Globus pallidus (tissue), 1 donor: ENCODE measurements around the gene LANCL2.
"Not testable (repeated sequence)": the region's sequence is repeated elsewhere in the genome, so short reads cannot be mapped to it uniquely, and the experiment has no call there.

Source experiments
- DNase-seq: peaks from one replicate; pipeline ENCODE4 v3.0.0-alpha.2; 2015; ENCODE audit warnings: low spot score

The LANCL2 gene

DNA sequence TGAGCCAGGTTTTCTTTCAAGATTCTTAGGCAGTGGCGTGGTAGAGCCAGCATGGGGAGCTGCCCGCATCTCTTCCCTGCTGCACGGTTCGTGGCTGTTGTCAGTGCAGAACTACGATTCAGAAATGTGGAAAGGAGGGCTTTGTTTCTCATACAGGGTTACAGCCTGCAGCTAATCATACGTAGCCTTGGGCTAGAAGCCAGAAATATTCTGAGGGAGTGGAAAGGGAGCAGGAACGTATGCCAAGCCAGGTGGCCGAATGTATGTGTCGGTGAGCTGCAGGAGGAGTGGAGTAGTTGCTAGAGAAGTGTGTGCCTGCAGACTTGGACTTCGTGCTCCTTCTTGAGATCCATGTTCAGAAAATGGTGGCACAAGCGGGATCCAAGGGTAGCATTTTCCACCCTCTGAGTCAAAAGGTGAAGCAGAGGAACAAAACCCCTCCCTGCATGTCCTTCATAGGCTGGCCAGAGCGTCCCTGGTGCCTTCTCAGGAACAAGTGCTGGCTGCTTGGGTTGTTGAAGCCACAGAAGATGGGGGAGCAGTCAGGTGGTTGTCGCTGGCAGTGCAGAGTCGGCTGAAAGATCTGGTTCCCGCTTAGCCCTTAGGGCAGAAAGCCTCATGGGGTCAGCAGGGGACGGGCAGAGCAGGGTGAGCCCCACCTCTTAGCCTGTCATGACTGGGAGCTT, 40.9 kb downstream of the LANCL2 start:
- DNase-seq = no peak

DNA sequence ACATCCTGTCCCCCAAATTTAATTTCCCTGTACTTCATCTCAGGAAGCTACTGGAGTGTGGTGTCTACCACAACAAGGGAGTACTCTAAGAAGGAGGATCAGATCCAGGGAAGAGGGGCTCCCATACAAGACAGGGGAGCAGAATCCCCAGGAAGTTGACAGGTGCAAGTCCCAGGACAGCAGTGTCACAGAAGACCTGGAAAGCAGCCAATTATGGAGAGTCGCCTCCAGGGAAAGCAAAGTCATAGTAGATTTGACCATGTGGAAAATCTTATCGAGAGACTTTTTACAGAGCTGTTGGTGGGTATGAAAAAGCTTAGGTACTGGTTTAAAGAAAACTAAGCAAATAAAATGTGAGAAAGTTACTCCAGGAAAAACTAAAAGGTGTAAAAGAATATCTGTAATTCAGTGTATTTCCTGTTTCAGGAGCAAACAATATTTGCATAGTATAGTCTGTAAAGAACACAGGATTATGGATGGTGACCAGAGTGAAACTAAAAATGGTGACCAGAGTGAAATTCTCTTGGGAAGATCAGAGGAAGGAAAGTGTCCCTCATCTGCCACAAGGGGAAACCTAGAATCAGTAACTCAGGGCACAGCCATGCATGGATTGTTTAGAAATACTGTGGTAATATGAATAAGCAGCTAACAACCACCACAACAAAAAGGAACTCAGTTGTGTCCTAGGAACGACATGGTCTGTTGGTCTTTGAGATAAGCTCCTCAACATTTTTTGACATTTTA, 44.5 kb downstream of the LANCL2 start:
- no peak for DNase-seq

DNA sequence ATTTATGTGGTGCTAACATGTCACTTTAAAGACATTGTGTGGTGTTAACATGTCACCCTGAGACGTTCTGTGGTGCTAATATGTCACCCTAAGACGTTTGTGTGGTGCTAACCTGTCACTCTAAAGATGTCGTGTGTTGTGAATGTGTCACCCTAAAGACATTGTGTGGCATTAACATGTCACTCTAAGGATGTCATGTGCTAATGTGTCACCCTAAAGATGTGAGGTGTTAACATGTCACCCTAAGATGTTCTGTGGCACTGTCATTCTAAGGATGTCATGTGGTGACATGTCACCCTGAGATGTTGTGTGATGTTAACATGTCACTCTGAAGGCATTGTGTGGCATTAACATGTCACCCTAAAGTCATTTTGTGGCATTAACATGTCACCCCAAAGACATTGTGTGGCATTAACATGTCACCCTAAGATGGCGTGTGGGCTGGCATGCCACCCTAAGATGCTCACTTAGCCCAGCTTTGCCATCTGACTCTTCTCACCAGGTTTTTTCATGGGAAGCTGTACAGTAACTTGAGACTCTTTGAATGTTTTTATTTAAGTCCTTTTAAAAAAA, 45.6 kb downstream of the LANCL2 start:
- DNase-seq = no peak

DNA sequence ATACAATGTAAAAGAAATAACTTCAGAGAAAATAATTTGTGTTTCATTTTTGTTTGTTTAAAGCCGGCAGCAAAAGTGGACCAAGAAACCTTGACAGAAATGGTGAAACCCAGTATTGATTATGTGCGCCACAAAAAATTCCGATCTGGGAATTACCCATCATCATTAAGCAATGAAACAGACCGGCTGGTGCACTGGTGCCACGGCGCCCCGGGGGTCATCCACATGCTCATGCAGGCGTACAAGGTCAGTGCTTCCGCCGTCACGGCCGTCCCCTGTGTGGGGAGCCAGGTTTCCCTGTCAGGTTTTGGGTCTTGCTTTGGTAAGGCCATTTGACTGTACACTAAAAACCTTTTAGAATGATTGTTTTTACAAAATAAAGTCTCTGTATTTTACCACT, 46.7 kb downstream of the LANCL2 start:
- DNase-seq = no peak

DNA sequence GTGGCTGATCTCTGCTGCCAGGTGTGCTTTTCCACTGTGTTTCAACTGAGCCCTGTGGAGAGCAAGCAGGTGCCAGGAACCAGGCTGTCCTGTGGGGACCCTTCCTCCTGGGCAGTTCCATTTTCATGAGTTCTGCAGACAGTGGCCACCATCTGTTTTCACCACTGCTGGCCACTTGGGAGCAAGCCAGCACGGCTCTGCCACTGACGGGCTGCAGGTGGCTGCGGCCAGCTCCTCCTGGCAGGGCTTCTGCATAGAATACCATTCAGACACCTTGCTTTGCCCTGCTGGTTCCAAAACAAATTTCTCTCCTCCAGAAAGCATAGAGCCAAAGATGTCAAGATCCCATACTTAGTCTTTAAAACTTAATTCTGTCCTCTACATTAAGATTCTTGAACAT, 48.3 kb downstream of the LANCL2 start:
- DNase-seq = no peak

DNA sequence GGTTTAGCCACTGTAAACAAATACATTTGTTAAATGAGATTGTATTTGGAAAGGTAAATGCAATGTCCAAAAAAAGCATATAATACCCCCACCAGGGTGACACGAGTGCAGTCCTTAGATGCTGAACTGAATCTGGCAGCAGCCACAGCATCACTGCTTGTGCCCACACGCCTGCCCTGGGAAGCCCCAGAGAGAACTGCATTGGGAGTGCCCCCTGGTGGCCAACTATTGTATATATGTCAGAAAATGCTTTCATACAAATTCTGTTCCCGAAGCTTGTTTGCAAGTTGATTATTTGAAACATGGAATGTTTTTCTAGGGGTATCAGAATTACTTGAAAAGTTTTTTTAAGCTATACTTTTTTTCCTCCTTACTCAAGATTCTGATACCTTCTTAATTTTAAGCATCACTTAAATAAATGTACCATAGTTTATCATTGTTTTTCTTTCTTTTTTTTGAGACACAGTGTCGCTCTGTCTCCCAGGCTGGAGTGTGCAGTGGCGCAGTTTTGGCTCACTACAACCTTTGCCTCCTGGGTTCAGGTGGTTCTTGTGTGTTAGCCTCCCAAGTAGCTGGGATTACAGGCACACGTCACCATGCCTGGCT, 50.1 kb downstream of the LANCL2 start:
- peak; percentile 79 for DNase-seq

DNA sequence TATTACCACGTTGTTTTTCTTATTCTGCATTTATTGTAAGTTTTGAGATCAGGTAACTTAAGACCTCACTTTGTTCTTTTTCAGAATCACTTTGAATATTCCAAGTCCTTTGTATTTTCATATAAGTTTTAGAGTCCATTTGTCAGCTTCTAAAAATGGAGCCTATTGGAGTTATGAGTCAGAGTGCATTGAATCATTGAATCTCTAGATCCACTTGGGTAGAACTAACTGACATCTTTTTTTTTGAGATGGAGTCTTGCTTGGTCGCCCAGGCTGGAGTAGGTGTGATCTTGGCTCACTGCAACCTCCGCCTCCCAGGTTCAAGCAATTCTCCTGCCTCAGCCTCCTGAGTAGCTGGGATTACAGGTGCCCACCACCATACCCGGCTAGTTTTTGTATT, 52.3 kb downstream of the LANCL2 start:
- DNase-seq = not testable (repeated sequence)

DNA sequence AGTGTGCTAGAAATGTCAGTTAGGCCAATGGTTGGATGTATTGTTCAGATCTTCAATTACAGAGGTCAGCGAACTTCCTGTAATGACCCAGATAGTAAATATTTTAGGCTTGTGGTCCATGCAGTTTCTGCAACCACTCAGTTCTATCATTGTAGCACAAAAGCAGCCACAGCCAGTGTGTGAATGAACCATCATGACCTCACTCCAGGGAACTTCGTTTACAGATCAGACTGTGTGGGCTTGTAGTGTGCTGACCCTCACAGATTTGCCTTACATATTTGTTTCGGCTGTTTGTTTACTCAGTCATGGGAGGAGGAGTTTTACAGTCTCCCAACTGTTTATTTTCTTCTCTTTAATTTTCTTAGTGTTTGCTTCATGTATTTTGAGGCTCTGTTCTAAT, 55.4 kb downstream of the LANCL2 start:
- no peak for DNase-seq

DNA sequence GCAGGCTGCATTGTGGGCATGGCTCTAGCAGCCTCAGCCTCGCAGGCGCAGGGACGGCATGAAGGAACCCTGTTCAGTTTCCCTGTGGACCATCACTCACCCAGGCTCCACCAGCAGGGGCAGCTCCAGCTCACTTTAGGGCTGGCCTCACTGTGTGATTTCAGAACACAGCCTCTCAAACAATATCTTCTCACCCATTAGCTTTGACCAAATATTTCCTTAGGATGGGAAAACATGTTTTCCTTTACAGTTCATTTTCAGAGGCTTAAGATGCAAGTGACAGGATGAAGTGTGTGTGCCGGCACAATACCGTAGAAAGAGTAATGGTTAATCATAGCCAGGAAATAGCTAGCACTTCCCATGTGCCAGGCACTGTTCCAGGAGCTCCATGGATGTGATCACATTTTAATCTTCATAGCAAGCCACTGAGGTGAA, 58.2 kb downstream of the LANCL2 start:
- DNase-seq = no peak

DNA sequence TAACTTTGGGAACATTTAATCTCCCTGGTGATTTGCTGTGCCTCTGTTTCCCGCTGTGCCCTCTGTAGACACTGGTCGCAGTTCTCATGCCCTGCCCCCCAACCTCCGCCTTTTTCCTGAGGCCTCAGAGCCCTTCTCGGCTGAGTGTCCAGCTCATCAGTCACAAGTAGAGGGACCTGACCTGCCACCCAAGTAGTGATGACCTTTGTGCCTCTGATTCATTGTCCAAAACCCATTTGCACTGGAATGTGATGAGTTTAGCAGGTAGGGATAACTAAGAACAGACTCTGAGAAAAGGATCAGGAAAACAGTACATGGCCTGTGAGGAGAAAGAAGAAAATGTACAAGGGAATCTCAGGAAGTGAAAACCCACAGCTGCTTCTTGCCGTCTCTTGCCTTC, 58.8 kb downstream of the LANCL2 start:
- no peak for DNase-seq

DNA sequence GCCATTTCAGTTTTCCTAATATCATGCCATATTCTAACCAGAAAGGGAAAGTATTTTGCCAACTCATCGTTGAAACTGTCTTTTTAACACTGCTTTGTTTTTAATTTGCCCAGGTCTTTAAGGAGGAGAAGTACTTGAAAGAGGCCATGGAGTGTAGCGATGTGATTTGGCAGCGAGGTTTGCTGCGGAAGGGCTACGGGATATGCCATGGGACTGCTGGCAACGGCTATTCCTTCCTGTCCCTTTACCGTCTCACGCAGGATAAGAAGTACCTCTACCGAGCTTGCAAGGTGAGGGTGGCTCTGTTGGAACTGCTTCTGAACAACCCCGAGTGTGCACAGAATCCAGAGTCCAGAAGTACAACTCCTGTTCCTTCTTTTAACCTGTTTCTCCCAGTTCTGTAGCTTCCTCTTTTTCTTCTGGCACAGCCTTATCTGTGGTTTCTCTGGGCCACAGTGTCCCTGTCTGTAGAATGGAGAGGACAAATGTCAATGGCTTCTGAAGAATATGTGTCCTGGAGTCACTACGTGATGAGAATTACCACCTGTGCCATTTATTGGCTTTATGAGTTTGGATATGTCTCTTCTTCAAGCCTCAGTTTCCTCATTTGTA, 60.1 kb downstream of the LANCL2 start:
- DNase-seq = no peak

DNA sequence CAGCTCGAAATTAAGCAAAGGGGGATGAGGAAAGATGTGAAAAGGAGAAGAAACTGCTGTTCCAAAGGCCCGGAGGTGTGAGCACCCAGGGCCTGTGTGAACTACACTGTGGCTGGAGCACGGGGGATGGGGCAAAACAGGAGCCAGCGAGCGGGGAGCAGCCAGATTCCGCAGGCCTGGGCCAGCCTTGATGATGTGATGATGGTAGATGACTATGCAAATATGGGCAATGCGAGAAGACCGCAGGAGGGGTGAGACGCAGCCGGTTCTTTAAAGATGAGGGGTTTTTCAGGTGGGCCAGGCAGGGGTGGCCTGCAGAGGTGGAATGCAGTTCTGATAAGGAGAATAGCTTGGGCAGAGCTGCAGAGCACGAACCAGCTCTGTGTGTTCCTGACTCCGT, 61.5 kb downstream of the LANCL2 start:
- no peak for DNase-seq

DNA sequence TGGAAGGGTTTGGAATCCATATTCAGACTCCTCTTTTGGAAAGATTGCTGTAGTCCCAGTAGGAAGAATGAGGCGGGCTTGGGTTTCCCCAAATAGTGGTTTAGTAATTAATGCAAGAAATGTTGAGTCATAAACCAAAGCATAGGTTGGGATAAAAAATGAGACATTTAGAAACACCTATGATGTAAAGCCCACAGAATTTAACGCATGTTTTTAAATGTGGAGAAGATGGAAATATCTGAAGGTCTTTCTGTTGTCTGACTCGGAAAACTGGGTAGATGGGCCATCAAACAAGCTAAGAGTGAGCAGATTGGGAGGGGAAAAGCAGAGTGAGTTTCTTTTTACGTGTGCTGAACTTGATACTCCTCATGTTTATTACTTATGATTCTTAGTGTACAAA, 62.2 kb downstream of the LANCL2 start:
- DNase-seq = no peak

DNA sequence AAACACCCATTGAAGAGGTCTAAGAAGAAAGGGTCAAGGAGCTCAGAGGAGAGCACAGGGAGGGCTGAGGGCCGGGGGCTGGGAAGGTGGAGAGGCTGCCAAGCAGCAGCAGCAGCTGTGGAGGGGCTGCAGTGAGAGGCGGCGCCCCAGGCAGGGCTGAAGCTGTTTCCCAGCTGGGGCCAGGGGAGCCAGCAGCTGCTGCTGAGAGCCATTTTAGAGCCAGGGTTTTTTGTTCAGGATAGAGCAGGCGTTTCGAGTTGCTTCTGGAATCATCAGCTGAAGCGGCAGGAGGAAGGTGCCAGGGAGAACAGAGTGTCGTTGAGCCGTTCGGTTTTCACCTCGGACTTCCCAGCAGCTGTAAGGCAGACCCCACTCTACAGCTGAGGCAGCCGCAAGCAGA, 62.7 kb downstream of the LANCL2 start:
- no peak for DNase-seq

DNA sequence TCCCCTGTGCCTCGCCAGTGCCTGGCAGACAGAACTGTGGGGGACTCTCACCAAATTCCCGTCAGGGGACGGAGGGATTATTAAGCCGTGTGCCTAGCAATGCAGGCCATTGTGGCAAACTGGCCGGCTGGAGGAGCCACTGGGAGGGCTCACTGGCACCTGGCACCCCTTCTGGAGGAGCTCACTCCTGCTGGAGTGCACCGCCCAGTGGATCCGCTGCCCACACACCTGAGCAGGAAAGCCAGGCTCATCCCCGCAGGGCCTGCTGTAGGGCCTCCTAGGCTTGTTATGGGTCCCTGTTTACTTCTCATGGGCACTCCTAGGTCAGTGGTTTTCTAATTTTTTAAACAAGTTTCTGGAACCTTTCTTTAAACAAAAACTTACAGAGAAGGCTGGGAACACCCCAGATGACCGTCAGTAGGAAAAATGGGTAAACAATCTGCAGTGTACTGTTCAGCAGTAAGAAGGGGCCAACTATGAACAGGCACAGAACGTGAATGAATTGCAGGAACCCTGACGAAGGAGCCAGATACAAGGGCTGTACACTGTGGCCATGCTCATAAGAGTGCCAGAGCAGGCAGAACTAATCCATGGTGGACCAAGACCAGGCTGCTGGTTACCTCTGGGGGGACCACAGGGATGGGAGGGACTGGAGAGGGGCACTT, 64.8 kb downstream of the LANCL2 start:
- no peak for DNase-seq

DNA sequence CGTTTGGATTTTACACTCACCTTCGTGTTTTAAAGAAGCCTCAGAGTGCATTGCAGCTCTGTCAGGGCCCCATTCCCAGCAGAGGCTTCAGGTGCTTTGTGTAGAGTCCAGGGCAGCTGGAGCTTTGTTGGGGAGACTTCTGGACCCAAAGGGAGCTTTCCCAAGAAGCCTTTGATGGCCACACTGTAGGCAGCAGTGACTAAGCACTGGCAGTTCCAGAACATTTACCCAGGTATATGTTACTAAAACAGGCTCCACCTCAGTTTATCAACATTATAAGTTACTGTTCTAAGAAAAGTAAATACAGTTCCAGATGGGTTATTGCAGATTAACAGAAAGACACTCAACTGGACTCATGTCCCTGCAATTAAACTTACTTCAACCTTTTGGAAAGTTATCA, 66.8 kb downstream of the LANCL2 start:
- no peak for DNase-seq

DNA sequence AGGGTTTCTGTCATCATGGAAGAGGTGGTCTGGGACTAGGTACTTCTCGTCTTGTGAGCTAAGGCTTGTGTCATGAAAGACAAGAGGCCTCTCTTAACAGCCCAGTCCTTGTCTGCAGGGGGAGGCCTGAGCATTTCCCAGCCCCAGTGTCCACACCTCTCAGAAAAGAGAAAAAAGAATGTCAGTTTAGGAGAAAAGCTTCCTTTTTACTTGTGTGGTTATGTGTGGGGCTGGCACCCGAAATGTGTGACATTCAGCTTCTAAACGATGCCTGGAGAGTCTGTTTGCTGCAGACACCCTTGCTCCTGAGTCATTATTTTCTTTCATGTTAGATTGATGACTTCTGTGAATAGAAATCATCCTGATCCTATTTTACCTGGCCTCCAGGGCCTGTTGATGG, 67.4 kb downstream of the LANCL2 start:
- no peak for DNase-seq

DNA sequence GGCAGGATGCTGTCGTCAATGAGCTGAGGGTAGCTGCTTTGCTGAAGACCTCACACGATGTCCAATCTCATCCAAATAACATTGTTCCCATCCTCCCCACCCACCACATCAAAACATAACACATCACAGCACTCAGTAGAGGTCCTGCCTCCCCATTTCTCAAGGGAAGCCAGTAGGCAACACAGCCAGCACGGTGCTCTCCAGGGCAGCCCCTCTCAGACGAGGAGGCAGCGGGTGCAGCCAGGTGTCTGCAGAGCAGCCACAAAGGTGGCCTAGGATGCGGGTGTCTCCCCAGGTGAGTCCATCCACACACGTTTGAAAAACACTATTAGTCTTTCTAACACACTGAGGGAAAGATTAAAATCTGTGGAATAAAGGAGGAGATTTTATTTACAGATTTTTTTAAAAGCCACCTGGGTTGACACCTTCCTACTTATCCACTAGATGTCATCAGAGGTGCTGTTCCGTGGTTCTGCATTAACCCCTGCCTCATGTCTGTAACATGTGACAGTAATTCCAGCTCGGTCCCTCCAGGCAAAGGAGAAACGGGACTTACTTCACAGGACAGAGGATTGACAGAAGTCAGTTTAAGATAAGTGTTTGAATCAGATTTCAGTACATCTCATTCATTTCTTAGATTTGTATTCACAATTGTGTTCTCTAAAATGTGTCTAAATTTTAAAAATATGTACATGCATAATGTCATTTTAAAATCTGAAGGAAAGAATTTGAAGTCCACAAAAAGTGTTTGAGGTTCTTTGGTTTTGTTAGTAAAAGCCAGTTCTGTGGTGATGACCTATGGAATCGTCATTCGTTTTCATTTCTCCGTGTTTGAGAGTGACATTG, 68.0 kb downstream of the LANCL2 start:
- no peak for DNase-seq

DNA sequence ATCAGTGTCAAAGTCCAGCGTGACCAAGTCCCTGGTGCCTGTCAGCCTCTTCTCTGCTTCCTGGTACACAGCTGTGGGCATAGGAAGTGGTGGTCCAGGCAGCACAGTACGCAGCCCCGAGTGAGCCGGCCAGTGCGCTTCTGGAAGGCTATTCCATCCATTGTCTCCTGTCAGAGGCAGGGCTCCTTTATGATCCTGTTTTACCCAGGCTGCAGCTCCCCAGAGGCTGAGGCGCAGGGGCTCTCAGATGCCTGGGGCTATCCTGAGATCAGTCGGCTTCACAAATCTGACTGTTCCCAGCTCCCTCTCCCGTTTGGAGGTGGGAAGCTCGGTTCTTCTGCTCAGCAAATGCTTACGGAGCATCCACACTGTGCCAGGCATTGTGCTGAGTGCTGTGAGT, 70.3 kb downstream of the LANCL2 start:
- no peak for DNase-seq

DNA sequence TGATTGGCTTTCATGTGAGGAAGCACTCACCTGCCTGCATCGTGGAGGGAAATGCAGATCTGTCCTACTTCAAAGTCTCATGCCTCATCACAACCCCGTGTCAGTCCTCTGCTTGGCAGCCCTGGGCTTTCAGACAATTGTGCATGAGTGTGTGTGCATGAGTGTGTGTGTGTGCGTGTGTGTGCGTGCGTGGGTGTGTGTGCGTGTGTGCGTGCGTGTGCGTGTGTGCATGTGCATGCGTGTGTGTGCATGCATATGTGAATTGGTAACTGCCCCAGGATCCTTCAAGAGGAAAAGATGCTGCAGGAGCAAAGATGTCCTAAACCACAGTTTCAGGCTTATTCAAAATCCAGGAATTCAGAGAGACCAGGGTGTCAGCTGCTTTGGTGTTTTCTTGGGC, 71.3 kb downstream of the LANCL2 start:
- no peak for DNase-seq

DNA sequence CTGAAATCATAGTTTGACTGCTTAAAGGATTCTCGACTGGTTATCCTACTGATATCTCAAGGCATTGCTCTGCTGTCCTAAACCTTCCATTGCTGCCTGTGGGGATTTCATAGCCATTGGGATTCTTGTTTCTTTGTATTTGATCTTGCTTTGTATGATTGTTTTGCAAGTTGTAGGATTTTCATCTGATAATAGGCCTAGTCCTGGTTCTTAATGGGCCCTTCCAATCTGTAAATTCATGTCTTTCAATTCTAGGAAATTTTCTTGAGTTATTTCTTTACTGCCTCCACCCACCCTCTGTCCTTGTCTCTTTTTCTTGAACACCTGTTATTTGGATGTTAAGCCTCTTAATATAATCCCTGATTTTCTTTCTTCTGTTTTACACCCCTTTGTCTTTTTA, 72.2 kb downstream of the LANCL2 start:
- DNase-seq = no peak
